D721Med (cell line): Measurements from ENCODE around the gene CISH.

Source experiments
- DNase-seq: peaks from one replicate; pipeline ENCODE4 v3.0.0; 2011; ENCODE audit warnings: low spot score; ENCODE audit not compliant: insufficient read length
- FAIRE-seq: peaks from 2 replicates; lab custom pipeline; 2011; peaks lifted over from hg19 to GRCh38; lab: Jason Lieb, UNC
- TF ChIP-seq, protein P1 (sequence below): IDR thresholded peaks from 2 replicates; pipeline ENCODE4 v1.5.1; 2012; ENCODE audit warnings: mild to moderate bottlenecking, control low read depth; ENCODE audit not compliant: insufficient read depth; ENCODE audit errors: missing control alignments

CISH gene

DNA sequence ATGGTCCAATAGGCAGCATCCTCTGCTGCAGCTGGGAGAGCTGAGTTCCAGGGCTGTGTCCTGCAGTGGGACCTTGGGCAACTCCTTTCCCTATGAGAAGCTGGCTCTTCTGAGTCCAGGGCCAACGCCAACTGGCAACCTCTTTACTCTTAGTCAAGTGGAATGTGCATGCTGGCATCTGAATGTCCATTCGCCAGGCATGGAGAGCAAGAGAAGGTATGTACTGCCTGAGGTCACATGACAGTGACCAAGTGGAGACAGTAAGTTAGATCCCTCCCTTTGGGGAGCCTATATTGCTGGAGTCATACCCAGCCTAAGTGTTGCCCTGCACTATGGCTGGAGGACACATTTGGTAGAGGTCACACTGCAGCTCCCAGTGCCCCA is 30.1 kb downstream of the CISH start:
- TF ChIP-seq, protein P1, sequence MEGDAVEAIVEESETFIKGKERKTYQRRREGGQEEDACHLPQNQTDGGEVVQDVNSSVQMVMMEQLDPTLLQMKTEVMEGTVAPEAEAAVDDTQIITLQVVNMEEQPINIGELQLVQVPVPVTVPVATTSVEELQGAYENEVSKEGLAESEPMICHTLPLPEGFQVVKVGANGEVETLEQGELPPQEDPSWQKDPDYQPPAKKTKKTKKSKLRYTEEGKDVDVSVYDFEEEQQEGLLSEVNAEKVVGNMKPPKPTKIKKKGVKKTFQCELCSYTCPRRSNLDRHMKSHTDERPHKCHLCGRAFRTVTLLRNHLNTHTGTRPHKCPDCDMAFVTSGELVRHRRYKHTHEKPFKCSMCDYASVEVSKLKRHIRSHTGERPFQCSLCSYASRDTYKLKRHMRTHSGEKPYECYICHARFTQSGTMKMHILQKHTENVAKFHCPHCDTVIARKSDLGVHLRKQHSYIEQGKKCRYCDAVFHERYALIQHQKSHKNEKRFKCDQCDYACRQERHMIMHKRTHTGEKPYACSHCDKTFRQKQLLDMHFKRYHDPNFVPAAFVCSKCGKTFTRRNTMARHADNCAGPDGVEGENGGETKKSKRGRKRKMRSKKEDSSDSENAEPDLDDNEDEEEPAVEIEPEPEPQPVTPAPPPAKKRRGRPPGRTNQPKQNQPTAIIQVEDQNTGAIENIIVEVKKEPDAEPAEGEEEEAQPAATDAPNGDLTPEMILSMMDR = no peak
- FAIRE-seq (no peak), DNase-seq (no peak)

DNA sequence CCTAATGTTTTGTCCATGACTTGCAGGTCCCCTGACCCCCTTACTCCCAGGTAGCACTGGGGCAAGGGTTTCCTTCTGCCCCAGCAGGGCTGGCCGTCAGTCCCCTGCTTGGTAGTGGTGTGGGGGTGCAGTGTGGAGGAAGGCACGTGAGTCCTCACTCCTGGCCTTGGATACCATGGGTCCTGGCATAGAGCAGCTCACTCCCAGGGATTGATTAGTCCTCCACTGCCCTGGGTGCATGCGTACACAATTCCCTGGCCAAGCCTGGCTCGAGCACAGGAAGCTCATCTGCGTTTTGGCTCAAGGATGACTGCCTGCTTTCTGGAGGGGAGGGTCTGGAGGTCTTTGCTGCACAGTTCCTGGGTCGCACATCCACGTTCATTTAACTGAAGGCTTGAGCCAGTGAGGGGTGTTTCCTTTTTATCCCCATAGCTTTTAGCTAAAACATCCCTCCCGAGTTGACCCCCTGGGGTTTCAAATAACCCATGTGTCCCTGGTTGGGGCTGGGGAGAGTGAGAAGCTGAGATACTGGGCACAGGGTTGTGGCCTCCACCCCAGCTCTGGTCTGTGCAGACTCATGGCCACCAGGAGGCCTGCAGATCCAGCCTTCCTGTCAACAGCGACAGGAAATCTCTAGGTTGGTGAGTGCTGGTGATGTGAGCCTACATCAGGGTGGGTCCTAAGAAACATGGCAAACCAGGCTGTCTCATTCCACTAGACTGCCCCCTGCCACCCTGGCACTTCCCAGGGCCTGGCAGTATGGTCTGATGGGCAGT is 30.7 kb downstream of the CISH start:
- TF ChIP-seq, protein P1 = no peak
- no peak for DNase-seq
- no peak for FAIRE-seq

DNA sequence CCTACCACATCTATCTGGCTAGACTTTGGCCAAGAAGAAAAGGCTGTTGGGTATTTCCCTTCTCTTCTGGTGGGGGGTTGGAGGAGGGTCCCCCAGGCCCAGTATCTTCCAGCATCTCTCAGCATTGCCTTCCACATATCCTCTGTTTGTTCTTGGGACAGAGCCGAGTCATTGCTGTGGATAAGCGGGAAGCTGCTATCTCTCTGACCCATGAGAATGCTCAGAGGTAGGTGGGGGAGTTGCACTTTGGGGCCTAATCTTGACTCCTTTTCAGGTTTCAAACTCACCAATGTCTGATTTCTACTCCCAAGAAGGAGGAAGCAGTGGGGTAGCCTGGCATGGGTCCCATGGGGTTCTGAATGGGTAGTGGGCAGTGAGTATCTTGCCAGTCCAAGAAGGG is 34.2 kb downstream of the CISH start:
- TF ChIP-seq, protein P1 = no peak
- FAIRE-seq (no peak), DNase-seq (no peak)

DNA sequence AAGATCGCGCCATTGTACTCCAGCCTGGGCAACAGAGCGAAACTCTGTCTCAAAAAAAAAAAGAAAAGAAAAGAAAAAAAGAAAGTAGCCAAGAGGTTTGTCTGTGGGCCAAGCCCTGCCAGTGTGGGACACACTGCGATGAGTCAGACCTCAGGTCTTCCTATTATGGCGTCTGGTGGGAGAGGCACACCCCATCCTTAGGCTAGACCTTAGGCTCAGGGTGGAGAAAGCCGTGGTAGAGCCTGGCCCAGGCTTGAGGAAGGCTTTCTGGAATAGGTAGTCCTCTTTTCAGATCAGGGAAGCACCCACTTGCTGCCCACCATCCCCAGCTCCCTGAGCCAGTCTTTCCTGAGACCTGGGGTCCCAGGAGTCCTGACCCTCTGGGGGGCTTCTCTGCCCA is 36.2 kb downstream of the CISH start:
- TF ChIP-seq, protein P1 = no peak
- FAIRE-seq (no peak), DNase-seq (no peak)

DNA sequence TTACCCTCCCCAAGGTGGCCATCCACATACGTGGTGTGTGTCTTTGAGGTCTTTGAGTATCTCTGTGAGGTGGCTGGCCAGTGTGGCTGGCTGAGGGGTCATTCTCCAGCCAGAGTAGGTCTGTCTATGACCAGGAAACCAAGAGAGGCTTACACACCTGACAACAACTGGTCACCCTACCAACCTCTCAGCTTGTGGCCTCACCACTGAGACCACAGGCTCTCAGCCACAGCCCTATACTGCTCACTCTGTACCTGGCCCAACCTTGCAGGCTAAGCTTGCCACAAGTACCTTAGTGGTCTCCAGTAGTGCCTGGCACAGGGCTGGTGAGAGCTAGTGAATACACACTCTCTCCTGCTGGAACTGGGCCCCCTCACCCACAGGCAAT is 37.1 kb downstream of the CISH start:
- no peak for DNase-seq
- FAIRE-seq = no peak
- TF ChIP-seq, protein P1 = no peak

DNA sequence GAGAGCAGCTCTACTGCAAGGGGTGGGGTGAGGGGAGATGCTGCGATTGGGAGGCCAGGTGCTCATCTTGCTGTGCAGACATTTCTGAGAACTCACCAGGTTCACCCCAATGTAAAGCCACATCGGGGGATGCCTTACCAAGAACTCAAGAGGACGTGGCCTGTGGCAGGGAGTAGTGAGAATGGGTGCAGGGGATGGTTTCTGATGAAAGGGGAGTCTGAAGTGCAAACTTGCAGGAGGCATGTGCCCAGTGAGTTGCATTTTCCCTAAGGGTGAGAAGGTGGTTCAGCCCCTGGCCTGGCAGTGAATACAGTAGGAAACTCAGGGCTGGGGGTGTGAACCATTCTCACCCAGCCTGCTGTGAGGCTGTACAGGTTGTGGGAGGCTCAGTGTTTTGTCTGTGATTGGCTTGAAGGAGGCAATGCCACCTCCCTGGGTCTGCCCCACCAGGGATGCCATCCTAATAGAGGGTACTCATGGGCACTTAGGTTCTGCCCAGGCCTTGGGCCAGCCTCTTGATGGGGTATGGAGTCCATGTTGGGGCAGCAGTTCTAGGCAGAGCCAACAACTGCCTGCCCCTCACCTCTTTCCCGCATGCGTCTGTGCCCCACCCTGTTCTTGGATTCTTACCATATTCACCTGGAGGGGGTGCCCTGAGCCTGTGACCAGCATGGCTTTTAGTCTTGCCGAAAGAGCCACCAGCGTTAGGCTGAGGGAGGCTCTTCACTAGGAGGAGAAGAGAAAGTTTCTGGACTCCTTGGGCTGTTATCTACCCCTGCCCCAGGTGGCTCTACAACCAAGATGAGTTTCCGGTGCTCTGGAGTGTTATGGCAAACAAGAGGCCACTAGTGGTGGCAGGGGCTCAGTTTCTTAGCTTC is 37.8 kb downstream of the CISH start:
- TF ChIP-seq, protein P1 = no peak
- FAIRE-seq (no peak), DNase-seq (no peak)
